HG03196 (cell line): ENCODE data around the gene KCNE3.

ENCODE experiments used
- ATAC-seq: cut with Tn5 transposase; IDR thresholded peaks from one replicate; pipeline ENCODE4 v1.9.1; 2021; ENCODE audit not compliant: unreplicated experiment

KCNE3 gene

GRCh38 chr11:74471668-74472429 lies 4.5 kb upstream of the KCNE3 start:
- ATAC-seq: no peak

- no peak for ATAC-seq
These were observed 3.7 kb upstream of the KCNE3 start for GRCh38 chr11:74471037-74471436.

GRCh38 chr11:74470526-74470925 lies 3.2 kb upstream of the KCNE3 start:
- no peak for ATAC-seq

GRCh38 chr11:74468936-74469335 lies 1.6 kb upstream of the KCNE3 start:
- no peak for ATAC-seq

GRCh38 chr11:74468521-74468920 lies 1.2 kb upstream of the KCNE3 start:
- ATAC-seq: no peak

GRCh38 chr11:74468058-74468457 lies 709 bp upstream of the KCNE3 start:
- no peak for ATAC-seq

GRCh38 chr11:74465291-74465708 lies 2.0 kb downstream of the KCNE3 start:
- no peak for ATAC-seq

GRCh38 chr11:74464746-74465145 lies 2.6 kb downstream of the KCNE3 start:
- no peak for ATAC-seq

GRCh38 chr11:74463216-74463615 lies 4.1 kb downstream of the KCNE3 start:
- no peak for ATAC-seq

- ATAC-seq: no peak
These were observed 4.7 kb downstream of the KCNE3 start for GRCh38 chr11:74462631-74463030.

GRCh38 chr11:74462009-74462408 lies 5.3 kb downstream of the KCNE3 start:
- ATAC-seq: no peak

GRCh38 chr11:74460481-74461154 lies 6.7 kb downstream of the KCNE3 start:
- no peak for ATAC-seq

GRCh38 chr11:74460065-74460464 lies 7.3 kb downstream of the KCNE3 start:
- no peak for ATAC-seq

GRCh38 chr11:74459584-74459983 lies 7.8 kb downstream of the KCNE3 start:
- ATAC-seq: no peak

- ATAC-seq: no peak
These were observed 10.0 kb downstream of the KCNE3 start for GRCh38 chr11:74457356-74457755.

- ATAC-seq: no peak
These were observed 13.9 kb downstream of the KCNE3 start for GRCh38 chr11:74453373-74453975.

- no peak for ATAC-seq
These were observed 15.0 kb downstream of the KCNE3 start for GRCh38 chr11:74452366-74452765.

- ATAC-seq: no peak
These were observed 17.0 kb downstream of the KCNE3 start for GRCh38 chr11:74450318-74450717.

GRCh38 chr11:74449369-74449931 lies 17.9 kb downstream of the KCNE3 start:
- ATAC-seq: peak; percentile 82

- ATAC-seq: no peak
These were observed 19.6 kb downstream of the KCNE3 start for GRCh38 chr11:74447720-74448119.

GRCh38 chr11:74446532-74446938 lies 20.8 kb downstream of the KCNE3 start:
- ATAC-seq: no peak
